GM21737 (cell line): ENCODE results near the gene CCR5.

Experiments
- ATAC-seq: cut with Tn5 transposase; IDR thresholded peaks from one replicate; pipeline ENCODE4 v1.9.1; 2021; ENCODE audit warnings: mild to moderate bottlenecking, moderate library complexity; ENCODE audit not compliant: unreplicated experiment

The CCR5 gene

GRCh38 chr3:46405301-46406019 is 34.7 kb downstream of the CCR5 start:
- ATAC-seq = no peak

- no peak for ATAC-seq
Measured at GRCh38 chr3:46406443-46406787, 35.7 kb downstream of the CCR5 start.

GRCh38 chr3:46406788-46407611 is 36.3 kb downstream of the CCR5 start, which contains the start of the genes CCR5AS and CCRL2:
TSS of gene CCR5AS (minus strand) at chr3:46407066.
TSS of gene CCRL2 (plus strand) at chr3:46407259. CDS start at chr3:46408080, 821 bp downstream.
- ATAC-seq = peak; percentile 60

GRCh38 chr3:46407970-46408369 is 37.2 kb downstream of the CCR5 start:
- no peak for ATAC-seq

GRCh38 chr3:46408853-46409252 is 38.1 kb downstream of the CCR5 start:
- no peak for ATAC-seq

GRCh38 chr3:46409739-46410489 is 39.2 kb downstream of the CCR5 start:
- no peak for ATAC-seq

- ATAC-seq = no peak
Measured at GRCh38 chr3:46410669-46411068, 39.9 kb downstream of the CCR5 start.

GRCh38 chr3:46411271-46411670 is 40.5 kb downstream of the CCR5 start:
- ATAC-seq = no peak

GRCh38 chr3:46412786-46413298 is 42.1 kb downstream of the CCR5 start:
- ATAC-seq = no peak

GRCh38 chr3:46413951-46414350 is 43.2 kb downstream of the CCR5 start:
- no peak for ATAC-seq

- ATAC-seq = no peak
Measured at GRCh38 chr3:46414739-46415138, 44.0 kb downstream of the CCR5 start.

GRCh38 chr3:46416125-46416810 is 45.5 kb downstream of the CCR5 start:
- ATAC-seq = no peak

GRCh38 chr3:46416811-46417510 is 46.2 kb downstream of the CCR5 start:
- ATAC-seq = no peak

GRCh38 chr3:46417841-46418611 is 47.3 kb downstream of the CCR5 start:
- no peak for ATAC-seq

GRCh38 chr3:46419816-46420215 is 49.1 kb downstream of the CCR5 start:
- no peak for ATAC-seq

- ATAC-seq = no peak
Measured at GRCh38 chr3:46420931-46421330, 50.2 kb downstream of the CCR5 start.

- no peak for ATAC-seq
Measured at GRCh38 chr3:46422617-46423016, 51.9 kb downstream of the CCR5 start.

GRCh38 chr3:46423588-46423987 is 52.8 kb downstream of the CCR5 start:
- no peak for ATAC-seq
